ENCODE data around the gene PTCD1. TPM values are rescaled to one million over a fixed set of nuclear protein-coding genes. Genes with fewer than 3 reads are reported as not detected.

The PTCD1 gene
- total RNA-seq, 1 experiment from 2014 or later: 7.6 TPM

DNA sequence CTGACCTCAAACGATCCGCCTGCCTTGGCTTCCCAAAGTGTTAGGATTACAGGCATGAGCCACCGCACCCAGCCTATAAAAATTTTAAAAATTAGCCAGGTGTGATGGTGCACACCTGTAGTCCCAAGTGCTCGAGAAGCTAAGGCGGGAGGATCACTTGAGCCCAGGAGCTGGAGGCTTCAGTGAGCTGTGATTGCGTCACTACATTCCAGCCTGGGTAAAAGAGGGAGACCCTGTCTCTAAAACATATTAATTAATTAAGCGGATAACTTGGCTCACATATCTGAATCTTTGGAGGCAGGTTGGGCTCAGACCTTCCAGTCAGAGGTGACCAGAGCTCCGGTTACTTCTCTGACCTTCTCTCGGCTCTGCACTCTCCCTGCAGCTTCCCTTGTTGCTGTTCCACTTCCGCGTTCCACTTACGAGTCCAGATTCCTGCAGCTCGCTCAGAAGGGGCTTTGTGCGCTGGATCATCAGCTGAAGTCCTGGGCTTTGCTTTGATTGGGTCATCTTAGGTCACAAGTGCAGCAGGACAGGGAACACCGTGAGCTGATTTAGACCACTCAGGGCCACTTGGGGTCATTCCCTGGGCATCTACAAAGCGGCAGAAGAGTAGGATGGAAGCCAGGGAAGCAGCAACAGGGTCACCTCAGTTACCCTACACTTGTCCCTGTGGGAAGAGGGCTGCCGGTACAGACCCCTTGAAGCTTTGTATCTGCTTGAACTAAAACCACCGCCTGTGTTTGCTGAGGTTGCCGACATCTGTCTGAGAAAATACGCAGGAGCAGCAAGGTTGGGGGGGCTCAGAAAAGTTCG is 66.1 kb downstream of the PTCD1 start:
- CTCF ChIA-PET: no interaction called here
- Mint-ChIP-seq H3K27ac (ENCODE audit: unreplicated experiment) (peak overlapping the region; percentile 79), H3K4me3 (ENCODE audit: low read depth, unreplicated experiment) (peak overlapping the region; percentile 61), H3K4me1 (ENCODE audit: low read depth, unreplicated experiment) (peaks cover 11% of the 10 kb centered on the region), H3K9me3 (ENCODE audit: low read depth, unreplicated experiment) (no peaks in the 10 kb centered on the region), H3K36me3 (ENCODE audit: insufficient read depth, unreplicated experiment) (peaks cover 58% of the 10 kb centered on the region), H3K27me3 (ENCODE audit: unreplicated experiment) (no peaks in the 10 kb centered on the region)
- intact Hi-C loops (cut with micrococcal nuclease; ENCODE audit: unreplicated experiment): no loop called here
- no TSS peak for BruUV-seq (replicated peaks)
- peak; percentile 63 for DNase-seq
- TF ChIP-seq, protein P1, sequence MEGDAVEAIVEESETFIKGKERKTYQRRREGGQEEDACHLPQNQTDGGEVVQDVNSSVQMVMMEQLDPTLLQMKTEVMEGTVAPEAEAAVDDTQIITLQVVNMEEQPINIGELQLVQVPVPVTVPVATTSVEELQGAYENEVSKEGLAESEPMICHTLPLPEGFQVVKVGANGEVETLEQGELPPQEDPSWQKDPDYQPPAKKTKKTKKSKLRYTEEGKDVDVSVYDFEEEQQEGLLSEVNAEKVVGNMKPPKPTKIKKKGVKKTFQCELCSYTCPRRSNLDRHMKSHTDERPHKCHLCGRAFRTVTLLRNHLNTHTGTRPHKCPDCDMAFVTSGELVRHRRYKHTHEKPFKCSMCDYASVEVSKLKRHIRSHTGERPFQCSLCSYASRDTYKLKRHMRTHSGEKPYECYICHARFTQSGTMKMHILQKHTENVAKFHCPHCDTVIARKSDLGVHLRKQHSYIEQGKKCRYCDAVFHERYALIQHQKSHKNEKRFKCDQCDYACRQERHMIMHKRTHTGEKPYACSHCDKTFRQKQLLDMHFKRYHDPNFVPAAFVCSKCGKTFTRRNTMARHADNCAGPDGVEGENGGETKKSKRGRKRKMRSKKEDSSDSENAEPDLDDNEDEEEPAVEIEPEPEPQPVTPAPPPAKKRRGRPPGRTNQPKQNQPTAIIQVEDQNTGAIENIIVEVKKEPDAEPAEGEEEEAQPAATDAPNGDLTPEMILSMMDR (IDR thresholded peaks at IDR 0.05; ENCODE audit: unreplicated experiment): no peak

GRCh38 chr7:99371376-99371920 is 67.2 kb downstream of the PTCD1 start:
- Mint-ChIP-seq H3K4me3 (ENCODE audit: low read depth, unreplicated experiment) (no peak overlapping the region), H3K27me3 (ENCODE audit: unreplicated experiment) (no peaks in the 10 kb centered on the region), H3K4me1 (ENCODE audit: low read depth, unreplicated experiment) (peaks cover 11% of the 10 kb centered on the region), H3K36me3 (ENCODE audit: insufficient read depth, unreplicated experiment) (peaks cover 59% of the 10 kb centered on the region), H3K9me3 (ENCODE audit: low read depth, unreplicated experiment) (no peaks in the 10 kb centered on the region), H3K27ac (ENCODE audit: unreplicated experiment) (no peak overlapping the region)
- DNase-seq: no peak
- TF ChIP-seq, protein P1 (IDR thresholded peaks at IDR 0.05; ENCODE audit: unreplicated experiment): no peak
- intact Hi-C loops (cut with micrococcal nuclease; ENCODE audit: unreplicated experiment): no loop called here
- CTCF ChIA-PET: interaction anchor here (0.7 kb wide), 1 partner anchor 22 kb away, joined by 3 read pairs; no protein-coding TSS in a partner anchor
- BruUV-seq (replicated peaks): no TSS peak

DNA sequence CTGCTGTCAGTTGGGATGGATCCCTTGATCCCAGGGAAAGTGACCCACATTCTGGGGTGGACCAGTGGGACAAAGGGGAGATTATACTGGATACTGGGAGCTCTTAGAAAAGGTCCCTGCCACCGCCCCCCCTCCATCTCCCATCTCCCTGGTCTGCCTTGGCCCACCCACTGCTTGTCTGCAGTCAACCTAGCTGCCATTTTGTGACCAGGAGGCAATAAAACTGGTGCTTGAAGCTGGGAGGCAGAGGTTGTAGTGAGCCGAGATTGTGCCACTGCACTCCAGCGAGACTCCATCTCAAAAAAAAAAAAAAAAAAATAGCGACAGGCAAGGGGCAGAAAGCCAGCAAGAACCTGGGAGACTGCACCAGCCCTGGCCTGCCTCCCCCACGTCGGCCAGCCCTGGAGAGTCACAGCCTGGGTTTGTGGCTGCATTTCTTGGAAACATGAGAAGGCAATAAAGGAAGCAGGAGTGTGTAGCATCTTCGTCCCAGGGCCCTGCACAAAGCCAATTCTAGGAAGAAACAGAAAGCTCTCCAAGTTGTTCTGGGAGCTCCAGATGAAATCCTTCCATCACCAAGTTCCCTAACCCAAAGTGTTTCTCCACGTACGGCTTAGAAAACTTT is 68.7 kb downstream of the PTCD1 start:
- TF ChIP-seq, protein P1 (IDR thresholded peaks at IDR 0.05; ENCODE audit: unreplicated experiment): no peak
- peaks cover 59% of the 10 kb centered on the region for H3K36me3 Mint-ChIP-seq (ENCODE audit: insufficient read depth, unreplicated experiment)
- no peaks in the 10 kb centered on the region for H3K27me3 Mint-ChIP-seq (ENCODE audit: unreplicated experiment)
- intact Hi-C loops (cut with micrococcal nuclease; ENCODE audit: unreplicated experiment): no loop called here
- CTCF ChIA-PET: no interaction called here
- no peak overlapping the region for H3K4me3 Mint-ChIP-seq (ENCODE audit: low read depth, unreplicated experiment)
- peaks cover 11% of the 10 kb centered on the region for H3K4me1 Mint-ChIP-seq (ENCODE audit: low read depth, unreplicated experiment)
- H3K27ac Mint-ChIP-seq (ENCODE audit: unreplicated experiment): no peak overlapping the region
- BruUV-seq (replicated peaks): no TSS peak
- H3K9me3 Mint-ChIP-seq (ENCODE audit: low read depth, unreplicated experiment): no peaks in the 10 kb centered on the region
- DNase-seq: no peak

GRCh38 chr7:99368750-99369389 is 69.7 kb downstream of the PTCD1 start:
- no peaks in the 10 kb centered on the region for H3K9me3 Mint-ChIP-seq (ENCODE audit: low read depth, unreplicated experiment)
- CTCF ChIA-PET: interaction anchor here (0.5 to 0.7 kb wide), 2 partner anchors 57 to 797 kb away, joined by 3 to 5 read pairs; no protein-coding TSS in a partner anchor
- H3K4me1 Mint-ChIP-seq (ENCODE audit: low read depth, unreplicated experiment): peaks cover 11% of the 10 kb centered on the region
- TF ChIP-seq, protein P1 (IDR thresholded peaks at IDR 0.05; ENCODE audit: unreplicated experiment): no peak
- H3K36me3 Mint-ChIP-seq (ENCODE audit: insufficient read depth, unreplicated experiment): peaks cover 58% of the 10 kb centered on the region
- H3K4me3 Mint-ChIP-seq (ENCODE audit: low read depth, unreplicated experiment): no peak overlapping the region
- intact Hi-C loops (cut with micrococcal nuclease; ENCODE audit: unreplicated experiment): no loop called here
- H3K27ac Mint-ChIP-seq (ENCODE audit: unreplicated experiment): no peak overlapping the region
- H3K27me3 Mint-ChIP-seq (ENCODE audit: unreplicated experiment): no peaks in the 10 kb centered on the region
- DNase-seq: no peak
- no TSS peak for BruUV-seq (replicated peaks)
